ENCODE measurements around the gene IFT57.

Gene IFT57

DNA sequence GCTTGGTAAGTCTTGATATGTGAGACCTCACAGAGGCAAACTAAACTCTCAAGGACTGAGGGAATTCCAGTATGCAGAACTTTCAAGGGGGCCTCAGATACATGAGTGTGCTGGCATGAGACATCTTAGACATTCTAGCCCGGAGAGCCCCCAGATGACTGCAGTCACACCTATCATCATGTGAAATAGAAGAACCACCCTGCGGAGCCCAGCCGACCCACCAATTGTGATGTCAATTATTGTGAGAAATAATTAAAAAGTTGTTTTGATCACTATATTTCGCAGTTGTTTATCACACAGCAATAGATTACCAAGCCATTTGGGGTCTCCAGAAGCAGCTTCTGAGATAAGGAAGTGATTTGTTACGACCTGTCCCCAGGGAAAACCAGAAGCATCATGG, 76.1 kb downstream of the IFT57 start:
- TF ChIP-seq ZBTB7A (IDR thresholded peaks at IDR 0.05; ENCODE audit: low read depth) (no peak), TAF1 (IDR thresholded peaks at IDR 0.05; ENCODE audit: low read depth) (no peak), YY1 (IDR thresholded peaks at IDR 0.05; ENCODE audit: low read depth) (no peak), NFIC (IDR thresholded peaks at IDR 0.05) (no peak), EP300 (IDR thresholded peaks at IDR 0.05; ENCODE audit: borderline replicate concordance) (no peak)
- TF ChIP-seq, protein P1, sequence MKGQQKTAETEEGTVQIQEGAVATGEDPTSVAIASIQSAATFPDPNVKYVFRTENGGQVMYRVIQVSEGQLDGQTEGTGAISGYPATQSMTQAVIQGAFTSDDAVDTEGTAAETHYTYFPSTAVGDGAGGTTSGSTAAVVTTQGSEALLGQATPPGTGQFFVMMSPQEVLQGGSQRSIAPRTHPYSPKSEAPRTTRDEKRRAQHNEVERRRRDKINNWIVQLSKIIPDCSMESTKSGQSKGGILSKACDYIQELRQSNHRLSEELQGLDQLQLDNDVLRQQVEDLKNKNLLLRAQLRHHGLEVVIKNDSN (IDR thresholded peaks at IDR 0.05): no peak

DNA sequence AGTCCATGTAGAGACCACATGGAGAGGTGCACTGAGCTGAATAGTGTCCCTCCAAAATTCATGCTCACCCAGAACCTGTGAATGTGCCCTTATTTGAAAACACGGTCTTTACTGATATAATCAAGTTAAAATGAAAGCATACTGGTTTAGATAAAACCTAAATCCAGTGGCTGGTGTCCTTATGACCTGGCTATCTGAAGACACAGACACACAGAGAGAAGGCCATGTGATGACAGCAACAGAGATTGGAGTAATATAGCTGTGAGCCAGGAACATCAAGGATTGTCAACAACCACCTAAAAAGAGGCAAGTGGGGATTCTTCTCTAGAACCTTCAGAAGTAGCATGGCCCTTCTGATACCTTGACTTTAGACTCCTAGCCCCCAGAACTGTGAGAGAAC, 76.6 kb downstream of the IFT57 start:
- TF ChIP-seq, protein P2, sequence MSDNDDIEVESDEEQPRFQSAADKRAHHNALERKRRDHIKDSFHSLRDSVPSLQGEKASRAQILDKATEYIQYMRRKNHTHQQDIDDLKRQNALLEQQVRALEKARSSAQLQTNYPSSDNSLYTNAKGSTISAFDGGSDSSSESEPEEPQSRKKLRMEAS (IDR thresholded peaks at IDR 0.05): no peak
- TF ChIP-seq TAF1 (IDR thresholded peaks at IDR 0.05; ENCODE audit: low read depth) (no peak), YY1 (IDR thresholded peaks at IDR 0.05; ENCODE audit: low read depth) (no peak), EP300 (IDR thresholded peaks at IDR 0.05; ENCODE audit: borderline replicate concordance) (no peak), EGR1 (IDR thresholded peaks at IDR 0.05) (no peak), ZBTB7A (IDR thresholded peaks at IDR 0.05; ENCODE audit: low read depth) (no peak), TCF12 (IDR thresholded peaks at IDR 0.05; ENCODE audit: low read depth) (no peak), CREB1 (IDR thresholded peaks at IDR 0.05; ENCODE audit: low read depth) (no peak), FOXM1 (IDR thresholded peaks at IDR 0.05; ENCODE audit: borderline replicate concordance, low read depth) (no peak), NFIC (IDR thresholded peaks at IDR 0.05) (no peak)
- TF ChIP-seq, protein P1 (IDR thresholded peaks at IDR 0.05): no peak
- TF ChIP-seq, protein P3, sequence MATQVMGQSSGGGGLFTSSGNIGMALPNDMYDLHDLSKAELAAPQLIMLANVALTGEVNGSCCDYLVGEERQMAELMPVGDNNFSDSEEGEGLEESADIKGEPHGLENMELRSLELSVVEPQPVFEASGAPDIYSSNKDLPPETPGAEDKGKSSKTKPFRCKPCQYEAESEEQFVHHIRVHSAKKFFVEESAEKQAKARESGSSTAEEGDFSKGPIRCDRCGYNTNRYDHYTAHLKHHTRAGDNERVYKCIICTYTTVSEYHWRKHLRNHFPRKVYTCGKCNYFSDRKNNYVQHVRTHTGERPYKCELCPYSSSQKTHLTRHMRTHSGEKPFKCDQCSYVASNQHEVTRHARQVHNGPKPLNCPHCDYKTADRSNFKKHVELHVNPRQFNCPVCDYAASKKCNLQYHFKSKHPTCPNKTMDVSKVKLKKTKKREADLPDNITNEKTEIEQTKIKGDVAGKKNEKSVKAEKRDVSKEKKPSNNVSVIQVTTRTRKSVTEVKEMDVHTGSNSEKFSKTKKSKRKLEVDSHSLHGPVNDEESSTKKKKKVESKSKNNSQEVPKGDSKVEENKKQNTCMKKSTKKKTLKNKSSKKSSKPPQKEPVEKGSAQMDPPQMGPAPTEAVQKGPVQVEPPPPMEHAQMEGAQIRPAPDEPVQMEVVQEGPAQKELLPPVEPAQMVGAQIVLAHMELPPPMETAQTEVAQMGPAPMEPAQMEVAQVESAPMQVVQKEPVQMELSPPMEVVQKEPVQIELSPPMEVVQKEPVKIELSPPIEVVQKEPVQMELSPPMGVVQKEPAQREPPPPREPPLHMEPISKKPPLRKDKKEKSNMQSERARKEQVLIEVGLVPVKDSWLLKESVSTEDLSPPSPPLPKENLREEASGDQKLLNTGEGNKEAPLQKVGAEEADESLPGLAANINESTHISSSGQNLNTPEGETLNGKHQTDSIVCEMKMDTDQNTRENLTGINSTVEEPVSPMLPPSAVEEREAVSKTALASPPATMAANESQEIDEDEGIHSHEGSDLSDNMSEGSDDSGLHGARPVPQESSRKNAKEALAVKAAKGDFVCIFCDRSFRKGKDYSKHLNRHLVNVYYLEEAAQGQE (IDR thresholded peaks at IDR 0.05; ENCODE audit: low read depth): no peak

DNA sequence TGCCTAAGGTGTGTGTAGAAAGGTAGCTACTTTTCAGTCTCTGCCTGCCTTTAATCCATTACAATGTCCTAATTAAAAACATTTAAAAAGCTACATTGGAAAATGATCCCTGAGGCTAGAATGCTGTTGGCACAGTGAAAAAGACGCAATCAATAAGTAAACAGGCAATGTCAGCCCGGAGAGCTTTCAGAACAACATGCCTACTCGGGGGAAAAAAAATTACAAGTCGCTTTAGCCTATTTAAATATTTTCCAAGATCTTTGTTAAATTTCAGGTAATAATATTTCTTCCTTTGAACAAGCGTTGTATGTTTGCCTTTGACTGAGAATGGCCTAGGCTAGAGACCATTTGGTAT, 84.8 kb downstream of the IFT57 start:
- TF ChIP-seq, protein P3 (IDR thresholded peaks at IDR 0.05; ENCODE audit: low read depth): no peak
- TF ChIP-seq CEBPB (IDR thresholded peaks at IDR 0.05) (no peak), TAF1 (IDR thresholded peaks at IDR 0.05; ENCODE audit: low read depth) (no peak), CREB1 (IDR thresholded peaks at IDR 0.05; ENCODE audit: low read depth) (no peak), ZBTB7A (IDR thresholded peaks at IDR 0.05; ENCODE audit: low read depth) (no peak), TCF12 (IDR thresholded peaks at IDR 0.05; ENCODE audit: low read depth) (no peak), EP300 (IDR thresholded peaks at IDR 0.05; ENCODE audit: borderline replicate concordance) (no peak), NFIC (IDR thresholded peaks at IDR 0.05) (no peak), FOXM1 (IDR thresholded peaks at IDR 0.05; ENCODE audit: borderline replicate concordance, low read depth) (no peak), TEAD4 (IDR thresholded peaks at IDR 0.05) (no peak), RAD21 (IDR thresholded peaks at IDR 0.05; ENCODE audit: low read depth) (no peak), EGR1 (IDR thresholded peaks at IDR 0.05) (no peak), YY1 (IDR thresholded peaks at IDR 0.05; ENCODE audit: low read depth) (no peak)
- TF ChIP-seq, protein P2 (IDR thresholded peaks at IDR 0.05): no peak
- TF ChIP-seq, protein P1 (IDR thresholded peaks at IDR 0.05): no peak

DNA sequence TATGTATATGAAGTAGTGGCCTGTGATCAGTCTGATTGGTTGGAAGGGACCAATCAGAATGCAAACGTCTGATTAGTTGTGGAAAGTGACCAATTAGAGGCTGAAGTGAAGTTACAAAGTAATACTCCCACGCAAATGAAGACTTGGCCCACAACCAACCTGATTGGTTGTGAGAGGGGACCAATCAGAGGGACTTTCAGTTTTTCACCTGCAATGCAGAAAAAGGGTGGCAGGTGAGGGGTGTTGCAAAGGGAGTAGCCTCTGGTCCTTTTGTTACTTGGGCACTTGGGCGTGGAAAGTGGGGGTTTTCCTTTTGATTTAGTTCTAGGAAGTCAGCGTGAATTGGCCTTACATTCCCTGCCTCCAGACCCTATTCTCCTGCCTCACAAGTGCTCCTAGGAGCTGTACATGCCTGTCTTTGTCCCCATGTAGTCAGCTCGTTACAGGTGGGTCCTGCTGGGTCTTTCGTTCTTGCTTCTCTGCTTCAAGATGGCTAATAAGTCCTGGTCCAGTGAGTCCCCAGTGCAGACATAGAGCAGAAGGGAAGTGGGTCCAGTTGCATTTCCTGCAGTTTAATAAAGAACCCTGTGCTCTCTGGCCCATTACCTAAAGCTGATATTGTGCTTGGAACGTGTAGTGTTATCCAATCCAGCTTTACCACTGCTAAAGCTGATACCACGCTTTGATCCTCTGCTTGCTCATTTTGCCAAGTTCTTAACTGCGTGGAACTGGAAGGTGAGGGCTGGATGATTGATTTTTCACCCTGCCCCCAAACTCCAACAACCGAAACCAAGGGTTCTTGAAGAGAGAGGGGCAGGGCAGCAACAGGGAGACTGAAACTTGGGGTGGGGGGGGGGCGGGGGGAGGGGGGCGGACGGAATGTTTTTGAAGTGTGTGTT, 85.4 kb downstream of the IFT57 start:
- TF ChIP-seq CEBPB (IDR thresholded peaks at IDR 0.05) (no peak), YY1 (IDR thresholded peaks at IDR 0.05; ENCODE audit: low read depth) (no peak), ZBTB7A (IDR thresholded peaks at IDR 0.05; ENCODE audit: low read depth) (no peak), TCF12 (IDR thresholded peaks at IDR 0.05; ENCODE audit: low read depth) (no peak), EGR1 (IDR thresholded peaks at IDR 0.05) (no peak)
- TF ChIP-seq, protein P2 (IDR thresholded peaks at IDR 0.05): no peak

DNA sequence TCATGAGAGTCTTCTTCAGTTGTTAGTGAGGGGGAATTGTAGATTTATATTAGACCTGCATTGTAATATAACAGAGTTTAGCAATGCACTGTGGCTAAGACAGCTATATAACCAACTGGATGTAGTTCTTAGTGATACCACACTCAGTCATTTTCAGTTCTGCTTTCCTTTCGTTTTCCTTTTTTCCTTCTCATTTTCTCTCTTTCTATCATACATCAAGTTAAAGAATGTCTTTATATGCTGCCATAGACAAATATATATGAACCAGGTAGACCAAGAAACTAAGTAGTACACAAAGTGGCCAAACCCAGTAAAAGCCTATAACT, 87.7 kb downstream of the IFT57 start:
- TF ChIP-seq ZBTB7A (IDR thresholded peaks at IDR 0.05; ENCODE audit: low read depth) (no peak), TAF1 (IDR thresholded peaks at IDR 0.05; ENCODE audit: low read depth) (no peak)

Data from Ishikawa (cell line).